HG03280 (cell line): ENCODE measurements around the gene USP35.
"Not testable (repeated sequence)": the region's sequence is repeated elsewhere in the genome, so short reads cannot be mapped to it uniquely, and the experiment has no call there.

Experiments
- ATAC-seq: cut with Tn5 transposase; IDR thresholded peaks from one replicate; pipeline ENCODE4 v1.9.1; 2021; ENCODE audit warnings: mild to moderate bottlenecking, moderate library complexity; ENCODE audit not compliant: unreplicated experiment

USP35 gene

GRCh38 chr11:78230161-78230877, 41.6 kb downstream of the USP35 start:
- ATAC-seq, result no peak

- ATAC-seq, result no peak
Observed at GRCh38 chr11:78231962-78232501, 43.3 kb downstream of the USP35 start.

- ATAC-seq, result not testable (repeated sequence)
Observed at GRCh38 chr11:78233046-78233445, 44.3 kb downstream of the USP35 start.

- no peak for ATAC-seq
Observed at GRCh38 chr11:78234006-78234405, 45.3 kb downstream of the USP35 start.

- no peak for ATAC-seq
Observed at GRCh38 chr11:78237293-78238046, 48.8 kb downstream of the USP35 start.

- ATAC-seq, result no peak
Observed at GRCh38 chr11:78239781-78240180, 51.1 kb downstream of the USP35 start.

GRCh38 chr11:78241475-78241874, 52.8 kb downstream of the USP35 start:
- no peak for ATAC-seq

- no peak for ATAC-seq
Observed at GRCh38 chr11:78244080-78244479, 55.4 kb downstream of the USP35 start.

GRCh38 chr11:78244546-78245255, 56.0 kb downstream of the USP35 start:
- no peak for ATAC-seq

- ATAC-seq, result no peak
Observed at GRCh38 chr11:78248191-78248590, 59.5 kb downstream of the USP35 start.

- no peak for ATAC-seq
Observed at GRCh38 chr11:78248903-78249302, 60.2 kb downstream of the USP35 start.

GRCh38 chr11:78250099-78250498, 61.4 kb downstream of the USP35 start:
- ATAC-seq, result no peak

- no peak for ATAC-seq
Observed at GRCh38 chr11:78251083-78251775, 62.5 kb downstream of the USP35 start.

- no peak for ATAC-seq
Observed at GRCh38 chr11:78253797-78254196, 65.1 kb downstream of the USP35 start.

- ATAC-seq, result no peak
Observed at GRCh38 chr11:78254268-78254667, 65.5 kb downstream of the USP35 start.

GRCh38 chr11:78255919-78256318, 67.2 kb downstream of the USP35 start:
- ATAC-seq, result no peak

GRCh38 chr11:78256962-78257361, 68.2 kb downstream of the USP35 start:
- no peak for ATAC-seq

- ATAC-seq, result no peak
Observed at GRCh38 chr11:78257654-78258053, 68.9 kb downstream of the USP35 start.

- no peak for ATAC-seq
Observed at GRCh38 chr11:78259777-78260487, 71.2 kb downstream of the USP35 start.

GRCh38 chr11:78261367-78261766, 72.6 kb downstream of the USP35 start:
- no peak for ATAC-seq
